ENCODE results near the gene DISC1.

The DISC1 gene

GRCh38 chr1:231869364-231869763 is 242.8 kb downstream of the DISC1 start:
- TF ChIP-seq MAX (IDR thresholded peaks at IDR 0.05; ENCODE audit: low read depth, low read length), result peak; percentile 60; the same call in 1 of the 2 replicates
- TF ChIP-seq POLR2A (IDR thresholded peaks at IDR 0.05; ENCODE audit: extremely low read depth, insufficient read length), result no peak
- H3K4me3 ChIP-seq (ENCODE audit: low read depth, low read length), result no peak overlapping the region
- peak; percentile 59 for DNase-seq (ENCODE audit: low read depth)

GRCh38 chr1:231871471-231871870 is 244.9 kb downstream of the DISC1 start:
- no peak for TF ChIP-seq POLR2A (IDR thresholded peaks at IDR 0.05; ENCODE audit: extremely low read depth, insufficient read length)
- no peak for TF ChIP-seq MYC (IDR thresholded peaks at IDR 0.05; ENCODE audit: low read depth, low read length)
- TF ChIP-seq CTCF (IDR thresholded peaks at IDR 0.05; ENCODE audit: low read depth, low read length), result no peak
- TF ChIP-seq MAX (IDR thresholded peaks at IDR 0.05; ENCODE audit: low read depth, low read length), result no peak
- H3K4me3 ChIP-seq (ENCODE audit: low read depth, low read length), result no peak overlapping the region
- no peak for DNase-seq (ENCODE audit: low read depth)

- H3K4me3 ChIP-seq (ENCODE audit: low read depth, low read length), result no peak overlapping the region
- DNase-seq (ENCODE audit: low read depth), result no peak
- no peak for TF ChIP-seq POLR2A (IDR thresholded peaks at IDR 0.05; ENCODE audit: extremely low read depth, insufficient read length)
- TF ChIP-seq MYC (IDR thresholded peaks at IDR 0.05; ENCODE audit: low read depth, low read length), result no peak
- no peak for TF ChIP-seq MAX (IDR thresholded peaks at IDR 0.05; ENCODE audit: low read depth, low read length)
- no peak for TF ChIP-seq CTCF (IDR thresholded peaks at IDR 0.05; ENCODE audit: low read depth, low read length)
These were observed 245.3 kb downstream of the DISC1 start for GRCh38 chr1:231871878-231872277.

GRCh38 chr1:231872461-231872910 is 245.9 kb downstream of the DISC1 start:
- no peak for DNase-seq (ENCODE audit: low read depth)
- TF ChIP-seq MAX (IDR thresholded peaks at IDR 0.05; ENCODE audit: low read depth, low read length), result no peak
- no peak for TF ChIP-seq MYC (IDR thresholded peaks at IDR 0.05; ENCODE audit: low read depth, low read length)
- no peak for TF ChIP-seq POLR2A (IDR thresholded peaks at IDR 0.05; ENCODE audit: extremely low read depth, insufficient read length)
- no peak overlapping the region for H3K4me3 ChIP-seq (ENCODE audit: low read depth, low read length)

- H3K4me3 ChIP-seq (ENCODE audit: low read depth, low read length), result no peak overlapping the region
- no peak for DNase-seq (ENCODE audit: low read depth)
- TF ChIP-seq MAX (IDR thresholded peaks at IDR 0.05; ENCODE audit: low read depth, low read length) (no peak), CTCF (IDR thresholded peaks at IDR 0.05; ENCODE audit: low read depth, low read length) (no peak), MYC (IDR thresholded peaks at IDR 0.05; ENCODE audit: low read depth, low read length) (no peak), POLR2A (IDR thresholded peaks at IDR 0.05; ENCODE audit: extremely low read depth, insufficient read length) (no peak)
These were observed 252.1 kb downstream of the DISC1 start for GRCh38 chr1:231878737-231879136.

GRCh38 chr1:231879296-231879695 is 252.7 kb downstream of the DISC1 start:
- DNase-seq (ENCODE audit: low read depth), result no peak
- no peak overlapping the region for H3K4me3 ChIP-seq (ENCODE audit: low read depth, low read length)
- TF ChIP-seq POLR2A (IDR thresholded peaks at IDR 0.05; ENCODE audit: extremely low read depth, insufficient read length), result no peak
- TF ChIP-seq MYC (IDR thresholded peaks at IDR 0.05; ENCODE audit: low read depth, low read length), result no peak

- H3K4me3 ChIP-seq (ENCODE audit: low read depth, low read length), result no peak overlapping the region
- TF ChIP-seq MAX (IDR thresholded peaks at IDR 0.05; ENCODE audit: low read depth, low read length) (no peak), POLR2A (IDR thresholded peaks at IDR 0.05; ENCODE audit: extremely low read depth, insufficient read length) (no peak), CTCF (IDR thresholded peaks at IDR 0.05; ENCODE audit: low read depth, low read length) (no peak), MYC (IDR thresholded peaks at IDR 0.05; ENCODE audit: low read depth, low read length) (no peak)
- DNase-seq (ENCODE audit: low read depth), result no peak
These were observed 255.7 kb downstream of the DISC1 start for GRCh38 chr1:231882333-231882732.

Measured in NB4 (cell line).